NCI-H2196 treated with DMSO at 0.1 percent for 48 hours (cell line): ENCODE measurements around the gene HMGCS1.
"Not testable (repeated sequence)": the region's sequence is repeated elsewhere in the genome, so short reads cannot be mapped to it uniquely, and the experiment has no call there.

Experiments used
- DNase-seq: peaks from one replicate; lab custom pipeline; 2025; ENCODE audit not compliant: unreplicated experiment; lab: John Stamatoyannopoulos, UW

Gene HMGCS1

GRCh38 chr5:43275391-43275790 is 37.8 kb downstream of the HMGCS1 start:
- DNase-seq, result no peak

- DNase-seq, result no peak
Measured at GRCh38 chr5:43274435-43275114, 38.6 kb downstream of the HMGCS1 start.

GRCh38 chr5:43273552-43273951 is 39.7 kb downstream of the HMGCS1 start:
- DNase-seq, result no peak

DNA sequence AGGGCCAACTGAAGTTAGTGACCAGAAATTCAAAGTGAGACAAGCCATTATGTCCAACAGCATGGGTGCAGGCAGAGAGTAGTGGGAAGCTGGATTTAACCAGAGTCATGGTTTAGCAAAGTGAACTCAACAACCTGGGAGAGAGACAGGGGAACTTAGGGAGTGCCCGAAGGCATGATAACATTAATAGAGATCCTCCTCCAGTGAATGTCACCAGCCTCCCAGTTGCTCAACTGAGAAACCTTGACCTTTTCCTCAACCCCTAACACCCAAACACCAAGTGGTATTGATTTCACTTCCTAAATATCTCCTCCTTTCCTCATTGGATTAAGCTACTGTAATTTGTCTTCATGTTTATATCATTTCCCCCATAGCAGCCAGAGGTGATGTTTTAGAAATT is 42.6 kb downstream of the HMGCS1 start:
- DNase-seq, result no peak

GRCh38 chr5:43268188-43268820 is 44.9 kb downstream of the HMGCS1 start:
- no peak for DNase-seq

DNA sequence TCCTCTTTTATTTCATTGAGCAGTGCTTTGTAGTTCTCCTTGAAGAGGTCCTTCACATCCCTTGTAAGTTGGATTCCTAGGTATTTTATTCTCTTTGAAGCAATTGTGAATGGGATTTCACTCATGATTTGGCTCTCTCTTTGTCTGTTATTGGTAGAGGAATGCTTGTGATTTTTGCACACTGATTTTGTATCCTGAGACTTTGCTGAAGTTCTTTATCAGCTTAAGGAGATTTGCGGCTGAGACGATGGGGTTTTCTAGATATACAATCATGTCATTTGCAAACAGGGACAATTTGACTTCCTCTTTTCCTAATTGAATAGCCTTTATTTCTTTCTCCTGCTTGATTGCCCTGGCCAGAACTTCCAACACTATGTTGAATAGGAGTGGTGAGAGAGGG is 50.9 kb downstream of the HMGCS1 start:
- not testable (repeated sequence) for DNase-seq

GRCh38 chr5:43258116-43258515 is 55.1 kb downstream of the HMGCS1 start:
- no peak for DNase-seq

DNA sequence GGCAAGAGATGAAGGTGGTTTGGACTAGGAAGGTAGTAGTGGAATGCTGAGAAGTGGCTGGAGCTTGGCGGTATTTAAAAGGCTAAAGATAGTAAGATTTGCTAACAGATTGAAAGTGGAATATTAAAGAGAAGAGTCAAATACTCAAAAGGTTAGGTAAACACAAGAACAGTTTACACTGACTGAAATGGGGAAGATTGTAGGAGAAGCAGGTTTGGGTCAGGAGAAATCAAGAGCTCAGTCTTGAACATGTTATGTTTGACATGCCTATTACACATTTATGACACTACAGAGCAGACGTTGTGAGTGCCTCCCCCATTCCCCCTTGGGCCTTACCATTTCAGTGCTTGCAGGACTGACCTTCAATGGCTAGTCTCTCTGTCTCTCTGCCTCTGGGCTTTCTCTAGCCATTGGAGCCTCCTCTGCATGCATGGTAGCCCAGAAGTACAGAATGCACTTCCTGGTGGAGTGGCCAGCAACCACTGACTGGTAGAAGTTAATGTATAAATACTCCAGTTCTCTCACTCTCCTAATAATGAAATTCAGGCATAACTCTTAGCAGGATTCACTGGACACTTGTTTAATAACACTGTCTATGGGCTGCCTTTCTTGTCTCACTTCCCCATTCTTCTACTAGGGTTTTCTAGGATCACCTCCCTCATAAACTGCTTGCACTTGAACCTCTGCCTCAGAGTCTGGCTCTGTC is 56.8 kb downstream of the HMGCS1 start:
- DNase-seq, result no peak

DNA sequence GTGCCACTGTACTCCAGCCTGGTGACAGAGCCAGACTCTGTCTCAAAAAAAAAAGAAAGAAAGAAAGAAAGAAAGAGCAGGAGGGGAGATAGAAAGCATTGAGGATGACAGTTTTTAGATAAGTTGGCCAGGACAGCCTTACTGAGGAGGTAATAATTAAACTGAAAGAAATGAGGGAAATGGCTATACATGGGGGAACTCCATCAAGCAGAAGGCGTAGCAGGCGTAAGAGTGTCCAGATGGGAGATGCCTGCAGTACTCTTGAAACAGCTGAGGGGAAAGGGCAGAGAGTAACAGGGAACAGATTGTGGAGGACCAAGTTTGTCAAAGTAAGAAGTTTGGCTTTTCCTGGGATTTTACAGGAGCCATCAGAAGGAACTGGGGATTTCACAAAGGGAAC is 57.5 kb downstream of the HMGCS1 start:
- DNase-seq, result no peak

DNA sequence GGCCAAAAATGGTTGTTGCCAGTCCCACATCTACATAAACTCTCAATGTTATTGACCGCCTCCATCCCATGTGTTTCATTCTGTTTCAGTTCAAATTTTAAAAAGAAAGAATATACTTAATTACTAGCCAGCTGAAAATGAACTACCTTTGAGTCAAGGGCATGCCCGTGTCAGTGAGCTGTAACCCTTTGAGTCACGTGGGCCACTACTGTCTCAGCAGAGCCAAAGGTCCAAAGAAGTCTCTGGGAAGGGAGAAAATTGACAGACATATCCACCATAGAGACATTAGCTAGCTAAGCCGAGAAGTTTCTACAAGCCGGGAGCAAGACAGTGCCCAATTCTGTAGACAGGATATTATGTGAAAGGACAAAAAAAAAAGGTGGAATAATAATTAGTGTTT is 61.5 kb downstream of the HMGCS1 start:
- DNase-seq, result no peak

- no peak for DNase-seq
Measured at GRCh38 chr5:43245724-43246385, 67.4 kb downstream of the HMGCS1 start.

DNA sequence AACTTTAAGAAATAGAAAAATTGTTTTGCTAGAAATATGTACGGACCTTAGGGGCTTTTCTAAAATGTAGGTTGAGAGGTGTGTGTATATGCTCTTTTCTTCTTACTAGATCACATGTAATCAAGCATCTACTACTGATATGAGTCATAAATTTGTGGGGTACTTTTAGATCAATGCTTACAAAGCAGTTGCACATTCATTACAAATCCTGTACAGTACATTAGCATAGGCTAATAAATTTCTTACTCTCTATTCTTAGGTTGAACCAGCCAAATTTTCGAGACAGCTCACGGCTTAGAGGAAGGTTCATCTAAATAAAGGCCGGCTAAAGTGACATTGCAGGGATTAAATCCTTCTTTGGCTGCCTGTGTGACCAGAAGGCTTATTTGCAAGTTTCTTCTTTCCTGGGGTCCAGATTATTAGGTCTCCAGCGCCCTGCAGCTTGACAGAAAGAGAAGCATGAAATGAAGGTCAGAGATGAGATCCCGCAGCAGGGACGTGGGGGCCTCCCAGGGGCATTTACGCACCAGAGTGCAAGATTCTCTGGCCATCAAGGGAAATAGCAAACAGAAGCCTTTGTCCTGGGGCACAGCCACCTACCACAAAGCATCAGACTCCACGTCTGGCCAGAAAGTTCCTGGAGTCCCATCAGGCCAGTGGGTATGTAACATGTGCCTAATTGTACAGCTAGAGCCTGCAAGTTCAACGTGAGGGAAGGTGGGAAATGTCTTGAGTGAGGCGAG is 68.2 kb downstream of the HMGCS1 start:
- DNase-seq, result no peak

- no peak for DNase-seq
Measured at GRCh38 chr5:43243270-43243669, 69.9 kb downstream of the HMGCS1 start.

DNA sequence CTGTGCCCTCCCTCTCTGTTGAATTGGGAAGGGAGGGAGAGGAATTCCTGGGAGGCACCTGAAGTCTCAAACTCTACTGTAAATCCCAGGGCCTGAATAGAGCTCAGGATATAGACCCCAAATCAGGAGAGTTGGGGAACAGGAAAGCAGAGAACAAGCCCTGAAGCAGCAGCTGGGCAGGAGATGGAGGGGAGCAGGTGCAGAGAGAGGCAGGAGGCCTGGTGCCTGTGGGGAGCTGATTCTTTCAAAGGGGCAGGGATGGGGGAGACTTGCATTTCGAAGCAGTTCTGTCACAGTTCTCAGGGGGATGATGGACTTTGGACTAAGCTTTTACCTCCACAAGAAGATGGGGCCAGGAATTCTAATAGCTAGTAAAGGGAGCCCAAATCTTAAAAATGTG is 71.0 kb downstream of the HMGCS1 start:
- DNase-seq, result no peak
